ENCODE measurements around the gene TNFAIP2. TPM values are rescaled to one million over a fixed set of nuclear protein-coding genes. Genes with fewer than 3 reads are reported as not detected.
A peak's percentile ranks its signal among the peaks of the same experiment; 100 is the strongest.

The TNFAIP2 gene
- total RNA-seq, 2 donors from 2014 or later = 24.5 to 32.2 TPM

DNA sequence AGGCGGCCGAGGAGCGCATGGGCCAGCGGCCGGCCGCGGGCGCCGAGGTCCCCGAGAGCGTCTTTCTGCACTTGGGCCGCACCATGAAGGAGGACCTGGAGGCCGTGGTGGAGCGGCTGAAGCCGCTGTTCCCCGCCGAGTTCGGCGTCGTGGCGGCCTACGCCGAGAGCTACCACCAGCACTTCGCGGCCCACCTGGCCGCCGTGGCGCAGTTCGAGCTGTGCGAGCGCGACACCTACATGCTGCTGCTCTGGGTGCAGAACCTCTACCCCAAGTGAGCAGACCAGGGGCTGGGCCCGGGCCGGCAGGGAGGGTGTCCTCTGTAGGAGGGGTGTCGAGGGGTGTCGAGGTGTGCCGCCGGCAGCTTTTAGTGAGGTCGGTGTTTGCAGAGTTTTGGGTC lies 4.1 kb downstream of the TNFAIP2 start:
- Histone ChIP-seq H3K4me1 (peaks cover 0 to 82% of the 10 kb centered on the region in 2 donors), H3K27ac (no peak overlapping the region), H3K9me3 (no peaks in the 10 kb centered on the region), H3K36me3 (peaks cover 7% of the 10 kb centered on the region), H3K27me3 (no peaks in the 10 kb centered on the region), H3K4me3 (peak overlapping the region in 1 of 2 donors; percentile 22)
- TF ChIP-seq CTCF (IDR thresholded peaks at IDR 0.05) = no peak
- no peak for DNase-seq (ENCODE audit: low spot score)

DNA sequence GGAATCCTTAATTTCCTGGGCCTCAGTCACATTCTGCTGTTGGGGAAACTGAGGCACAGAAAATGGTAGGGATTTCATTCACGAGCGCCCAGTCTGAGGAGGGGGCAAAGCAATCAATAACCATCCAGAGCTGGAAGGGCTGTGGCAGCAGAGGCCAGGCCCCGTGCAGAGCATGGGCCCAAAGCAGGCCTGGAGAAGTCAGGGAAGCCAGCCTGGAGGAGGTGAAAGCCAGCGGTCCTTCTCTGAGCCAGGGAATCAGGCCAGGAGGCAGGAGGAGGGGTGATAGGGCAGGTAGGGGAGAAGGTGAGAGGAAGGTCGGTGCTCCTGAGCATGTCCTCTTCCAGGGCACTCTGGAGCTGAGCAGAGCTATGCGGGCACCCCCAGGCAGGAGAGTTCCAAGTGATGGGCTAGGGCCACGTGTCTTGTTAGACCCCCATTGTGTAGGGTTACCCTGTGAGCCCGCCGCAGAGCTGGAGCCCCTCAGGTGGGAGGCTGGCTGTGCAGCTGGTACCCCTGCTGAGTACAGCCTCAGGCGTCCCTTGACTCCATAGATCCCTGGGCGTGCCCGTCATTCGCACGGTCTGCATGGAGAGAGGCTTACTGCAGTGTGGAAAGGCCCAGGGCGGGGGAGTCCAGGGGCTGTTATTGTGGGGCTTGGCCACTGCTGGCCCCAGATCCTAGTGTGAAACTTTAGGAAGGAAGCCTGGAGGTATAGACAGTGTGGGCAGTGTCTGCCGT lies 4.8 kb downstream of the TNFAIP2 start:
- H3K36me3 ChIP-seq = peaks cover 11% of the 10 kb centered on the region

GRCh38 chr14:103128631-103129300 lies 5.5 kb downstream of the TNFAIP2 start:
- H3K36me3 ChIP-seq = peaks cover 19% of the 10 kb centered on the region
- no peaks in the 10 kb centered on the region for H3K9me3 ChIP-seq
- H3K4me3 ChIP-seq = no peak overlapping the region
- no peaks in the 10 kb centered on the region for H3K27me3 ChIP-seq
- no peak for TF ChIP-seq CTCF (IDR thresholded peaks at IDR 0.05)
- H3K27ac ChIP-seq = no peak overlapping the region
- DNase-seq (ENCODE audit: low spot score) = no peak
- H3K4me1 ChIP-seq = peaks cover 0 to 69% of the 10 kb centered on the region in 2 donors

More for the DNA sequence above, 4.8 kb downstream of the TNFAIP2 start:
- Histone ChIP-seq H3K9me3 (no peaks in the 10 kb centered on the region), H3K4me3 (no peak overlapping the region), H3K27me3 (no peaks in the 10 kb centered on the region), H3K4me1 (peaks cover 0 to 75% of the 10 kb centered on the region in 2 donors), H3K27ac (no peak overlapping the region)
- no peak for DNase-seq (ENCODE audit: low spot score)
- no peak for TF ChIP-seq CTCF (IDR thresholded peaks at IDR 0.05)

DNA sequence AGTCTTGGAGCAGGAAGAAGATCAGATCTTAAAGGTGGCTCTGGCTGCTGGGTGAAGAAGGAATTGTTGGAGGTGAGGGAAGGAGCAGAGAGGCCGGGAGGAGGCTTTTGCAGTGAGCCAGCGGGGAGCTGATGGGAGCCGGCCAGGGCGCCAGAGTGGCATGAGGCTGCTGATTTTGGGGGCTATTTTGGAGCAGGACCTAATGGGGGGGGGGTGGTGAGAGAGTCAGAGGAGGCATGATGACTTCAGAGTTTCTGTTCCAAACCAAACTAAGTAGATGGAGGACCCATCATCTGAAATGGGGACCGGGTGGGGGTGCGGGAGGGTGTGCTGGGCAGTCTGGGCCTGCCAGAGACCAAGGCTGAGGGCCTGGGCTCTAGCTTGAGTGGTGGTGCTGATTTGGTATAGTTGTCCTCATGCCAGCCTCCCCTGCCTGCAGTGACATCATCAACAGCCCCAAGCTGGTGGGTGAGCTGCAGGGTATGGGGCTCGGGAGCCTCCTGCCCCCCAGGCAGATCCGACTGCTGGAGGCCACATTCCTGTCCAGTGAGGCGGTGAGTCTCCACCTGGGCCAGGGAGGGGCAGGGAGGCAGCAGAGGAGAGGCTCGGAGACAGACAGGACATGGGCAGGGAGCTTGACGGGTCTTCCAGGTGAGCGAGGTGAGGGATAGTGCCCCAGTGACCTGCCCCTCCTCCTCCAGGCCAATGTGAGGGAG lies 6.2 kb downstream of the TNFAIP2 start:
- H3K36me3 ChIP-seq = peaks cover 25% of the 10 kb centered on the region
- TF ChIP-seq CTCF (IDR thresholded peaks at IDR 0.05) = no peak

GRCh38 chr14:103130017-103130764 lies 6.9 kb downstream of the TNFAIP2 start:
- no peak for DNase-seq (ENCODE audit: low spot score)
- Histone ChIP-seq H3K4me3 (no peak overlapping the region), H3K27ac (no peak overlapping the region), H3K4me1 (peaks cover 0 to 55% of the 10 kb centered on the region in 2 donors), H3K9me3 (no peaks in the 10 kb centered on the region), H3K36me3 (peaks cover 25% of the 10 kb centered on the region), H3K27me3 (no peaks in the 10 kb centered on the region)
- no peak for TF ChIP-seq CTCF (IDR thresholded peaks at IDR 0.05)

More for the DNA sequence above, 6.2 kb downstream of the TNFAIP2 start:
- H3K27me3 ChIP-seq = no peaks in the 10 kb centered on the region
- H3K4me1 ChIP-seq = peaks cover 0 to 62% of the 10 kb centered on the region in 2 donors
- H3K4me3 ChIP-seq = no peak overlapping the region
- no peak for DNase-seq (ENCODE audit: low spot score)
- H3K27ac ChIP-seq = no peak overlapping the region
- H3K9me3 ChIP-seq = no peaks in the 10 kb centered on the region

Measured in right atrium auricular region (tissue), 2 donors.